A549 (cell line): Measurements from ENCODE around the gene LMTK3. TPM values are rescaled to one million over a fixed set of nuclear protein-coding genes. Genes with fewer than 3 reads are reported as not detected.
"Not testable (repeated sequence)": the region's sequence is repeated elsewhere in the genome, so short reads cannot be mapped to it uniquely, and the experiment has no call there.

Experiments
- ATAC-seq, 2 experiments: fragments of 200-7000 bp in 1 of 2; fragments of >200 bp in 1 of 2; cut with Nextera tagmentation in 1 of 2; cut with Tn5 transposase in 1 of 2; 3 replicates each; pipeline versions ENCODE4 v1.8.0 to v1.9.1; 2018 to 2020; ENCODE audit warnings: mild to moderate bottlenecking in 1 of 2, moderate library complexity in 1 of 2
- CTCF ChIA-PET: fragments of 300-600 bp; sonication (Branson Sonifier 250); formaldehyde crosslinking; extraction: SDS; loops from one replicate; lab custom pipeline; 2021; ENCODE audit warnings: antibody characterized with exemption, inconsistent platforms; lab: Yijun Ruan, JAX
- POLR2A ChIA-PET: fragments of 350-600 bp; formaldehyde crosslinking; extraction: SDS; loops from one replicate; lab custom pipeline; 2021; ENCODE audit warnings: antibody characterized with exemption, inconsistent platforms; lab: Yijun Ruan, JAX
- DNase-seq, 2 experiments: peaks; one replicate each; pipeline versions ENCODE4 v3.0.0 to v3.0.0-alpha.2; 2011 to 2016; ENCODE audit warnings: low read depth in 1 of 2, low spot score in 1 of 2
- FAIRE-seq: peaks from 2 replicates; lab custom pipeline; 2011; peaks lifted over from hg19 to GRCh38; lab: Jason Lieb, UNC
- H3K27ac ChIP-seq, 2 experiments: fragments of >200 bp; sonication (Bioruptor Twin); formaldehyde crosslinking; 3 replicates each; pipeline ENCODE4 v1.5.1; 2016 to 2017
- H3K4me1 ChIP-seq: fragments of >200 bp; sonication (Bioruptor Twin); formaldehyde crosslinking; 3 replicates; pipeline ENCODE4 v1.6.1; 2016
- H3K4me2 ChIP-seq: fragments of >200 bp; sonication (Bioruptor Twin); formaldehyde crosslinking; 3 replicates; pipeline ENCODE4 v1.6.1; 2016
- H3K4me3 ChIP-seq: fragments of >200 bp; sonication (Bioruptor Twin); formaldehyde crosslinking; 3 replicates; pipeline ENCODE4 v1.5.1; 2016
- H3K9me3 ChIP-seq: fragments of >200 bp; sonication (Bioruptor Twin); formaldehyde crosslinking; 3 replicates; pipeline ENCODE4 v1.6.1; 2016
- ATOH8 ChIP-seq: fragments of 250-450 bp; sonication (Bioruptor Pico); IDR thresholded peaks from 2 replicates; pipeline ENCODE4 v1.5.0; 2020; ENCODE audit warnings: low read depth, mild to moderate bottlenecking, moderate library complexity
- CTCF ChIP-seq: fragments of >200 bp; sonication (Bioruptor Twin); formaldehyde crosslinking; IDR thresholded peaks from 3 replicates; pipeline ENCODE4 v1.5.1; 2016
- E2F6 ChIP-seq: IDR thresholded peaks from 2 replicates; pipeline ENCODE4 v1.6.1; 2012; ENCODE audit warnings: low read depth, borderline replicate concordance
- EHMT2 ChIP-seq: fragments of 200-600 bp; sonication (generic); IDR thresholded peaks from 2 replicates; pipeline ENCODE4 v1.6.1; 2016; ENCODE audit warnings: antibody characterized with exemption, low read depth, mild to moderate bottlenecking, moderate library complexity
- ESRRA ChIP-seq: fragments of 150-350 bp; IDR thresholded peaks from 2 replicates; pipeline ENCODE4 v1.6.1; 2014; ENCODE audit warnings: mild to moderate bottlenecking, low read length, borderline replicate concordance
- FOSB ChIP-seq: fragments of 250-450 bp; sonication (Bioruptor Pico); IDR thresholded peaks from 2 replicates; pipeline ENCODE4 v1.5.0; 2020; ENCODE audit warnings: mild to moderate bottlenecking, moderate library complexity
- FOSL2 ChIP-seq, 2 experiments: fragments of 450-650 bp in 1 of 2; fragments of >200 bp in 1 of 2; sonication (Bioruptor Twin) in 1 of 2; formaldehyde crosslinking; IDR thresholded peaks; 2 replicates each; pipeline versions ENCODE4 v1.5.0 to v1.6.1; 2016 to 2020; ENCODE audit warnings: mild to moderate bottlenecking in 1 of 2, moderate library complexity in 1 of 2
- FOXS1 ChIP-seq: fragments of 250-450 bp; sonication (Bioruptor Pico); IDR thresholded peaks from 2 replicates; pipeline ENCODE4 v1.5.0; 2020; ENCODE audit warnings: mild to moderate bottlenecking, moderate library complexity
- GATA3 ChIP-seq: IDR thresholded peaks from 2 replicates; pipeline ENCODE4 v1.6.1; 2012; ENCODE audit warnings: borderline replicate concordance
- HOXA7 ChIP-seq: fragments of 250-450 bp; sonication (Bioruptor Pico); IDR thresholded peaks from 2 replicates; pipeline ENCODE4 v1.5.0; 2020; ENCODE audit warnings: mild to moderate bottlenecking, moderate library complexity
- HOXB13 ChIP-seq: fragments of 250-450 bp; sonication (Bioruptor Pico); IDR thresholded peaks from 2 replicates; pipeline ENCODE4 v1.5.0; 2020; ENCODE audit warnings: low read depth, mild to moderate bottlenecking, moderate library complexity
- JUN ChIP-seq, 2 experiments: fragments of >200 bp; sonication (Bioruptor Twin); formaldehyde crosslinking; IDR thresholded peaks; 2 replicates in 1 of 2; 3 replicates in 1 of 2; pipeline ENCODE4 v1.6.1; 2016 to 2017
- JUNB ChIP-seq: fragments of >200 bp; sonication (Bioruptor Twin); formaldehyde crosslinking; IDR thresholded peaks from 2 replicates; pipeline ENCODE4 v1.6.1; 2016
- MAFK ChIP-seq: fragments of 450-650 bp; IDR thresholded peaks from 2 replicates; pipeline ENCODE4 v1.6.1; 2014; ENCODE audit not compliant: partially characterized antibody
- MAX ChIP-seq: IDR thresholded peaks from 2 replicates; pipeline ENCODE4 v1.6.1; 2012
- NFE2L2 ChIP-seq: fragments of 150-350 bp; conservative IDR thresholded peaks from 2 replicates; pipeline ENCODE4 v1.6.1; 2014; ENCODE audit warnings: low read length
- POLR2A ChIP-seq: IDR thresholded peaks from 2 replicates; pipeline ENCODE4 v1.6.1; 2012; ENCODE audit warnings: mild to moderate bottlenecking, low read length
- RFX5 ChIP-seq: fragments of 450-650 bp; IDR thresholded peaks from 2 replicates; pipeline ENCODE4 v1.7.1; 2014; ENCODE audit warnings: antibody characterized with exemption, mild to moderate bottlenecking, moderate library complexity
- SREBF2 ChIP-seq: fragments of 450-650 bp; IDR thresholded peaks from 2 replicates; pipeline ENCODE4 v1.6.1; 2014; ENCODE audit warnings: mild to moderate bottlenecking, moderate library complexity
- ZC3H11A ChIP-seq: fragments of 450-650 bp; IDR thresholded peaks from 2 replicates; pipeline ENCODE4 v1.6.1; 2014; ENCODE audit warnings: antibody characterized with exemption, mild to moderate bottlenecking
- ZFP36 ChIP-seq: fragments of 450-650 bp; IDR thresholded peaks from 2 replicates; pipeline ENCODE4 v1.6.1; 2014; ENCODE audit warnings: borderline replicate concordance; ENCODE audit not compliant: partially characterized antibody
- WGBS: methylation state at CpG from one replicate; pipeline ENCODE4 v1.1.6; 2017; ENCODE audit errors: missing lambda C conversion rate; 5-methylcytosine and 5-hydroxymethylcytosine counted together
- polyA plus RNA-seq, 4 experiments: library from polyadenylated mRNA; depleted of rRNA in 3 of 4; stranded (reverse); fragments of >200 nt; fragmentation: RNase III in 1 of 4; extraction: RNeasy Plus Mini Kit Qiagen cat#74134 plus additional on column Dnase treatment in 1 of 4; gene quantifications; 2 replicates in 3 of 4; 3 replicates in 1 of 4; pipeline ENCODE4 v1.2.3, GENCODE V29; 2011 to 2017

Gene LMTK3
- polyA plus RNA-seq, 2 of the 4 experiments (the other 2 are of a cell fraction): 0.62 to 6.1 TPM

GRCh38 chr19:48539503-48540096 lies 28.0 kb upstream of the LMTK3 start:
- Histone ChIP-seq H3K9me3 (no peaks in the 10 kb centered on the region), H3K4me2 (peak overlapping the region; percentile 37), H3K27ac (peak overlapping the region; percentile 43 to 71), H3K4me3 (no peak overlapping the region), H3K4me1 (peaks cover 31% of the 10 kb centered on the region)
- DNase-seq: peak; percentile 69 to 94
- FAIRE-seq: peak; percentile 96
- POLR2A ChIA-PET: interaction anchor here (0.7 to 1.6 kb wide), 5 partner anchors 14 to 46 kb away, joined by 3 to 10 read pairs (median 3); no protein-coding TSS in a partner anchor
- 57% methylated on average over 17 of the region's 17 CpGs for WGBS
- ATAC-seq: peak; percentile 74 to 83
- CTCF ChIA-PET: interaction anchor here (0.6 to 6.8 kb wide), 15 partner anchors 10 to 69 kb away, joined by 3 to 42 read pairs (median 5); partner anchors contain the start of gene SULT2B1
- TF ChIP-seq MAX (peak; percentile 22; the same call in 1 of the 2 replicates), ZC3H11A (no peak), GATA3 (peak; percentile 59; the same call in 1 of the 2 replicates), ESRRA (no peak), JUN (IDR thresholded peaks at IDR 0.05) (0 out of 5 replicates have a peak, but pooled peaks of 1 of the 2 experiments have one; percentile 19), FOSL2 (IDR thresholded peaks at IDR 0.05) (no peak), FOSL2 (CRISPR knock-in tag; IDR thresholded peaks at IDR 0.05) (peak; percentile 72), MAFK (peak; percentile 78)

- CTCF ChIA-PET: interaction anchor here (1.1 to 6.8 kb wide), 7 partner anchors 11 to 45 kb away, joined by 3 to 42 read pairs (median 9); no protein-coding TSS in a partner anchor
- H3K4me3 ChIP-seq, ATAC-seq, H3K9me3 ChIP-seq, POLR2A ChIA-PET, DNase-seq, H3K4me2 ChIP-seq, FAIRE-seq: not testable (repeated sequence)
- H3K4me1 ChIP-seq: peaks cover 23% of the 10 kb centered on the region
- WGBS: 89% methylated on average over 8 of the region's 8 CpGs
- H3K27ac ChIP-seq: peak overlapping the region in 1 of 2 experiments; percentile 71; a peak in 2 of 6 replicates
Observed at GRCh38 chr19:48538057-48538456, 26.4 kb upstream of the LMTK3 start.

- CTCF ChIA-PET: interaction anchor here (1.1 to 6.8 kb wide), 6 partner anchors 10 to 46 kb away, joined by 3 to 42 read pairs (median 6); no protein-coding TSS in a partner anchor
- Histone ChIP-seq H3K4me3 (no peak overlapping the region), H3K27ac (peak overlapping the region in 1 of 2 experiments; percentile 16; a peak in 1 of 6 replicates), H3K9me3 (no peaks in the 10 kb centered on the region), H3K4me1 (peaks cover 20% of the 10 kb centered on the region), H3K4me2 (no peak overlapping the region)
- TF ChIP-seq RFX5: no peak
- TF ChIP-seq HOXA7 (CRISPR knock-in tag): no peak
- no peak for TF ChIP-seq HOXB13 (CRISPR knock-in tag)
- TF ChIP-seq FOXS1: no peak
- TF ChIP-seq SREBF2: no peak
- TF ChIP-seq ATOH8 (CRISPR knock-in tag): no peak
- no peak for TF ChIP-seq EHMT2
- no peak for TF ChIP-seq CTCF
- TF ChIP-seq JUNB: no peak
- no peak for TF ChIP-seq FOSB (CRISPR knock-in tag)
- no peak for TF ChIP-seq E2F6
- TF ChIP-seq ZFP36: no peak
- TF ChIP-seq POLR2A: no peak
- TF ChIP-seq NFE2L2: no peak
- no peak for DNase-seq
- ATAC-seq: no peak
- WGBS: 73% methylated on average over 7 of the region's 7 CpGs
- no peak for FAIRE-seq
- POLR2A ChIA-PET: no interaction called here
Observed at GRCh38 chr19:48537541-48537940, 25.9 kb upstream of the LMTK3 start.
